Bronchial epithelial cell (primary cell): ENCODE results near the gene SGPL1. TPM values are rescaled to one million over a fixed set of nuclear protein-coding genes. Genes with fewer than 3 reads are reported as not detected.

Experiments used
- DNase-seq: peaks from one replicate; pipeline ENCODE4 v3.0.0-alpha.2; 2010; ENCODE audit warnings: low read depth
- FAIRE-seq: peaks from 2 replicates; lab custom pipeline; 2011; peaks lifted over from hg19 to GRCh38; lab: Jason Lieb, UNC
- H3K27me3 ChIP-seq: 2 replicates; pipeline ENCODE4 v1.5.1; 2011; ENCODE audit warnings: low read length; ENCODE audit not compliant: control insufficient read depth, insufficient read depth
- H3K36me3 ChIP-seq: 2 replicates; pipeline ENCODE4 v1.5.1; 2011; ENCODE audit warnings: low read length; ENCODE audit not compliant: control insufficient read depth, insufficient read depth
- H3K4me3 ChIP-seq: 2 replicates; pipeline ENCODE4 v1.5.1; 2011; ENCODE audit warnings: mild to moderate bottlenecking, low read depth, low read length, control low read depth
- CTCF ChIP-seq: IDR thresholded peaks from 2 replicates; pipeline ENCODE4 v1.5.1; 2011; ENCODE audit warnings: mild to moderate bottlenecking, moderate library complexity, low read length, control low read depth, inconsistent platforms; ENCODE audit not compliant: insufficient read depth, severe bottlenecking
- total RNA-seq: library from RNA; depleted of rRNA; stranded (reverse); fragments of >200 nt; gene quantifications from 2 replicates; pipeline ENCODE4 v1.2.1, GENCODE V29; 2014

The SGPL1 gene
- total RNA-seq, 1 donor from 2014 or later, result 82.9 TPM

GRCh38 chr10:70906031-70906783, 90.5 kb downstream of the SGPL1 start:
- H3K27me3 ChIP-seq, result no peaks in the 10 kb centered on the region

GRCh38 chr10:70906953-70907636, 91.3 kb downstream of the SGPL1 start:
- Histone ChIP-seq H3K36me3 (no peaks in the 10 kb centered on the region), H3K4me3 (no peak overlapping the region), H3K27me3 (no peaks in the 10 kb centered on the region)
- FAIRE-seq, result no peak
- no peak for TF ChIP-seq CTCF
- DNase-seq, result no peak

More at GRCh38 chr10:70906031-70906783, 90.5 kb downstream of the SGPL1 start:
- Histone ChIP-seq H3K4me3 (no peak overlapping the region), H3K36me3 (no peaks in the 10 kb centered on the region)
- DNase-seq (no peak), FAIRE-seq (no peak)
- no peak for TF ChIP-seq CTCF

GRCh38 chr10:70907637-70908405, 92.1 kb downstream of the SGPL1 start:
- DNase-seq, result no peak
- no peak for FAIRE-seq
- H3K36me3 ChIP-seq, result no peaks in the 10 kb centered on the region
- no peak for TF ChIP-seq CTCF
- H3K27me3 ChIP-seq, result peaks cover 2% of the 10 kb centered on the region
- H3K4me3 ChIP-seq, result no peak overlapping the region

GRCh38 chr10:70908406-70909296, 92.9 kb downstream of the SGPL1 start:
- no peak for DNase-seq
- no peak for TF ChIP-seq CTCF
- Histone ChIP-seq H3K27me3 (peaks cover 2% of the 10 kb centered on the region), H3K36me3 (no peaks in the 10 kb centered on the region), H3K4me3 (no peak overlapping the region)
- FAIRE-seq, result no peak

- Histone ChIP-seq H3K36me3 (no peaks in the 10 kb centered on the region), H3K4me3 (no peak overlapping the region), H3K27me3 (peaks cover 3% of the 10 kb centered on the region)
- DNase-seq (no peak), FAIRE-seq (no peak)
- no peak for TF ChIP-seq CTCF
Observed at GRCh38 chr10:70909326-70909935, 93.7 kb downstream of the SGPL1 start.
